Mesendoderm (in vitro differentiated cells): ENCODE measurements around the gene TSPAN5.

Experiments
- DNase-seq: peaks from one replicate; pipeline ENCODE4 v3.0.0; 2013
- H2AK5ac ChIP-seq: 2 replicates; pipeline ENCODE4 v1.6.1; 2013; ENCODE audit warnings: low read length, inconsistent platforms
- H2BK120ac ChIP-seq: 2 replicates; pipeline ENCODE4 v1.6.1; 2013; ENCODE audit warnings: low read depth, mild to moderate bottlenecking, low read length, moderate library complexity, mixed read lengths
- H2BK15ac ChIP-seq: replicated peaks from 2 replicates; pipeline ENCODE4 v1.6.1; 2013; ENCODE audit warnings: low read depth, mild to moderate bottlenecking, moderate library complexity
- H2BK5ac ChIP-seq: 2 replicates; pipeline ENCODE4 v1.6.1; 2013; ENCODE audit warnings: low read length, inconsistent platforms
- H3K18ac ChIP-seq: 2 replicates; pipeline ENCODE4 v1.6.1; 2013; ENCODE audit warnings: mild to moderate bottlenecking, low read length, mixed read lengths
- H3K23ac ChIP-seq: one replicate; pipeline ENCODE4 v1.6.1; 2013; ENCODE audit warnings: low read length
- H3K27ac ChIP-seq: 2 replicates; pipeline ENCODE4 v1.5.1; 2013; ENCODE audit warnings: low read depth, mild to moderate bottlenecking, inconsistent platforms, low read length, moderate library complexity
- H3K27me3 ChIP-seq: 2 replicates; pipeline ENCODE4 v1.6.1; 2013; ENCODE audit warnings: low read length, control low read depth, mild to moderate bottlenecking, inconsistent platforms; ENCODE audit not compliant: insufficient read depth, poor library complexity
- H3K36me3 ChIP-seq: 2 replicates; pipeline ENCODE4 v1.6.1; 2013; ENCODE audit warnings: low read length, inconsistent platforms; ENCODE audit not compliant: control insufficient read depth, insufficient read depth
- H3K4ac ChIP-seq: one replicate; pipeline ENCODE4 v1.6.1; 2013; ENCODE audit warnings: low read depth, mild to moderate bottlenecking, low read length, moderate library complexity
- H3K4me1 ChIP-seq: 2 replicates; pipeline ENCODE4 v1.6.1; 2013; ENCODE audit warnings: low read depth, low read length, inconsistent platforms; ENCODE audit not compliant: control insufficient read depth
- H3K4me2 ChIP-seq: 2 replicates; pipeline ENCODE4 v1.6.1; 2013; ENCODE audit warnings: low read length
- H3K4me3 ChIP-seq: 2 replicates; pipeline ENCODE4 v1.5.1; 2013; ENCODE audit warnings: mild to moderate bottlenecking, low read length
- H3K56ac ChIP-seq: one replicate; pipeline ENCODE4 v1.6.1; 2013; ENCODE audit warnings: low read length
- H3K79me1 ChIP-seq: 2 replicates; pipeline ENCODE4 v1.6.1; 2013; ENCODE audit warnings: low read length, inconsistent platforms
- H3K79me2 ChIP-seq: 2 replicates; pipeline ENCODE4 v1.6.1; 2013; ENCODE audit warnings: mild to moderate bottlenecking, low read length; ENCODE audit not compliant: control insufficient read depth, insufficient read depth
- H3K9ac ChIP-seq: 2 replicates; pipeline ENCODE4 v1.6.1; 2013; ENCODE audit warnings: low read length, inconsistent platforms
- H4K5ac ChIP-seq: one replicate; pipeline ENCODE4 v1.6.1; 2013; ENCODE audit warnings: low read length
- H4K8ac ChIP-seq: one replicate; pipeline ENCODE4 v1.6.1; 2013; ENCODE audit warnings: low read depth, mild to moderate bottlenecking, control low read depth, low read length, moderate library complexity
- WGBS: extraction: QIAGEN DNeasy Blood & Tissue Kit; methylation state at CpG from one replicate; pipeline ENCODE4 v1.1.7; 2013; ENCODE audit warnings: low lambda C conversion rate, missing lambda C conversion rate; ENCODE audit not compliant: insufficient coverage; ENCODE audit errors: extremely low coverage; 5-methylcytosine and 5-hydroxymethylcytosine counted together

Gene TSPAN5

GRCh38 chr4:98510340-98510739, 148.1 kb downstream of the TSPAN5 start:
- Histone ChIP-seq H3K4me3 (no peak overlapping the region), H3K27ac (no peak overlapping the region), H3K4me2 (no peak overlapping the region), H3K9ac (no peak overlapping the region), H3K4me1 (no peaks in the 10 kb centered on the region), H3K27me3 (no peaks in the 10 kb centered on the region), H3K36me3 (no peaks in the 10 kb centered on the region), H3K56ac (no peak overlapping the region), H4K5ac (no peak overlapping the region), H2BK15ac (no peak overlapping the region), H2BK120ac (no peak overlapping the region), H2AK5ac (no peak overlapping the region), H3K4ac (no peak overlapping the region), H3K23ac (no peak overlapping the region), H4K8ac (no peak overlapping the region), H3K79me2 (no peaks in the 10 kb centered on the region), H2BK5ac (no peak overlapping the region), H3K79me1 (no peaks in the 10 kb centered on the region), H3K18ac (no peak overlapping the region)
- DNase-seq = no peak
- WGBS = no CpG with 5 or more reads among the region's 2 CpGs

DNA sequence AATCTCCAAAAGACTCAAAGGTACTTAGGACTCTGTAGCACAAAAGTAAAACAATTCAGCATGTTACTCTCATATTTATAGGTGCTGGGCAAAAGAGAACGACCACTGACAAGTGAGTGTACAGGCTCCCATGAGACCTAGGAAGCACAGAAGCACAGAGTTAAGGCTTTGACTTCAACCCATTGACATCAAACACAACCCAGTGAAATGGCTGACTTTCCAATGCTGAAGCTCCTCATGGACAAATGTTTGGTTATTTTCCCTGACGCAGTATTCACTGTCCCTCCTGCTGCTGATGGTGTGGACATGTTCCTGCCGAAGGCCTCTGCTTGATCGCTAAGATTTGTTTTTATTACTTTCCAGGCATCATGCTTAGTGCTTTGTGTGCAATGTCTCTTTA, 148.7 kb downstream of the TSPAN5 start:
- Histone ChIP-seq H2BK15ac (no peak overlapping the region), H3K18ac (no peak overlapping the region), H3K56ac (no peak overlapping the region), H3K4me2 (no peak overlapping the region), H3K23ac (no peak overlapping the region), H3K4ac (no peak overlapping the region), H3K27ac (no peak overlapping the region), H3K9ac (no peak overlapping the region), H3K36me3 (no peaks in the 10 kb centered on the region), H3K4me3 (no peak overlapping the region), H3K79me1 (no peaks in the 10 kb centered on the region), H4K8ac (no peak overlapping the region), H3K79me2 (no peaks in the 10 kb centered on the region), H4K5ac (no peak overlapping the region), H2BK5ac (no peak overlapping the region), H2BK120ac (no peak overlapping the region), H3K27me3 (no peaks in the 10 kb centered on the region), H2AK5ac (no peak overlapping the region), H3K4me1 (no peaks in the 10 kb centered on the region)
- DNase-seq = no peak
- no CpG with 5 or more reads among the region's 4 CpGs for WGBS

DNA sequence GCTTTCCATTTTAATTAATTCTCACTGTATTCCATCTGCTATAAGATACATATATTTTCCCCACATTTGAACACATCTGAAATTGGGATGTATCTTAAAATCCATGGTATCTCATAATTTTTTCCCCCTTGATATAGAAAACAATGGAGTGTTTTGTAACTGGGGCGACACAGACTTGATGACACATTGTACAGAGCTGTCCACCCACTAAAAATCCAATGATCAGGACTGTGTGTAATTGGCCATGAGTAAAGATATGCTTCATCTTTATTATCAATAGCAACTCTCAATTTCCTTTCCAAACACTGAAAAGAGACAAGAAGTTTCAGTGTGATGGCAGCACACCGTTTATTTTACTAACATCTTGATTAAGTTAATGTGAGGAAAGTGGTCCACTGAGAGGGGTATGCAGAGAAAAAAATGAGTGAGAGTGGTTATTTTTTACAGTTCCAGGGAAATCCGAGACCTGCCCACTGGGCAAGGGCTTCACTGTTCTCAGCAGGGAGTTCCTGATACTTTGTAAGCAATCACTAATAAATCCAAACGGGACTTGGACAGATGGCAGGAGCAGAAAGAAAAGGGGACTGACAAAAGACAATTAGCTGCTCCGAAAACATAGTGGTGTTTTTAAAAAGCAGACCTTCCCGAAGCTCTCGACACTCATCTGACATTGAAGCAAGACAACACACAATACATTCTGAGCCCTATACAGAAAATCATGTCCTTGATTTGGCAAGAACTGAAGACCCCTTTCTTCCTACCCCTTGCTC, 149.4 kb downstream of the TSPAN5 start:
- Histone ChIP-seq H3K36me3 (no peaks in the 10 kb centered on the region), H3K4me1 (no peaks in the 10 kb centered on the region), H2BK15ac (no peak overlapping the region), H3K4ac (no peak overlapping the region), H3K27ac (no peak overlapping the region), H3K56ac (no peak overlapping the region), H3K27me3 (no peaks in the 10 kb centered on the region), H2BK120ac (no peak overlapping the region), H3K79me2 (no peaks in the 10 kb centered on the region), H3K79me1 (no peaks in the 10 kb centered on the region), H3K4me2 (no peak overlapping the region), H2AK5ac (no peak overlapping the region), H3K4me3 (no peak overlapping the region), H2BK5ac (no peak overlapping the region), H4K8ac (no peak overlapping the region), H4K5ac (no peak overlapping the region), H3K23ac (no peak overlapping the region), H3K9ac (no peak overlapping the region), H3K18ac (no peak overlapping the region)
- no CpG with 5 or more reads among the region's 7 CpGs for WGBS
- DNase-seq = no peak

DNA sequence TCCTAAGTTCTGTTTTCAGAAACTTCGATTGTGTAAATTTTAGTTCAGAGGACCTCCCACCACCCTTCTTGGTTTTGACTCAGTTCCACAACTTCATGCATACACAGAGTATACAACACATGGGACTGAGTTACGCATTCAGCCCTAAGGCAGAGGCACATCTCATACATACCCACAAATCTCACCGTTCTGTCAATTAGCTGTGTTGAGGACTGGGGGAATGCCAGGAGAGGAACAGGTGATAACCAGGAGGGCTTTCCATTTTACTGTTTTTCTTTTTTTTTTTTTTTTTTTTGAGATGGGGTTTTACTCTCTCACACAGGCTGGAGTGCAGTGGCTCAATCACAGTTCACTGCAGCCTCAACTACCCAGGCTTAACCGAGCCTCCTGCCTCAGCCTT, 150.2 kb downstream of the TSPAN5 start:
- WGBS = no CpG with 5 or more reads among the region's 4 CpGs
- H3K56ac ChIP-seq = no peak overlapping the region
- no peaks in the 10 kb centered on the region for H3K36me3 ChIP-seq

GRCh38 chr4:98507299-98507698, 151.1 kb downstream of the TSPAN5 start:
- Histone ChIP-seq H3K36me3 (no peaks in the 10 kb centered on the region), H2BK120ac (no peak overlapping the region), H3K56ac (no peak overlapping the region), H3K9ac (no peak overlapping the region), H2BK15ac (no peak overlapping the region), H3K4me3 (no peak overlapping the region), H3K4me1 (no peaks in the 10 kb centered on the region), H3K4ac (no peak overlapping the region), H4K8ac (no peak overlapping the region), H3K79me2 (no peaks in the 10 kb centered on the region), H2AK5ac (no peak overlapping the region), H2BK5ac (no peak overlapping the region), H3K79me1 (no peaks in the 10 kb centered on the region), H3K4me2 (no peak overlapping the region), H3K18ac (no peak overlapping the region), H3K23ac (no peak overlapping the region), H4K5ac (no peak overlapping the region), H3K27me3 (no peaks in the 10 kb centered on the region), H3K27ac (no peak overlapping the region)
- no CpG with 5 or more reads among the region's 3 CpGs for WGBS
- no peak for DNase-seq

More for the DNA sequence above, 150.2 kb downstream of the TSPAN5 start:
- Histone ChIP-seq H3K9ac (no peak overlapping the region), H3K23ac (no peak overlapping the region), H3K79me1 (no peaks in the 10 kb centered on the region), H3K27ac (no peak overlapping the region), H3K18ac (no peak overlapping the region), H3K79me2 (no peaks in the 10 kb centered on the region), H2BK120ac (no peak overlapping the region), H4K8ac (no peak overlapping the region), H2BK15ac (no peak overlapping the region), H3K4ac (no peak overlapping the region), H4K5ac (no peak overlapping the region), H3K27me3 (no peaks in the 10 kb centered on the region), H3K4me1 (no peaks in the 10 kb centered on the region), H3K4me2 (no peak overlapping the region), H3K4me3 (no peak overlapping the region), H2BK5ac (no peak overlapping the region), H2AK5ac (no peak overlapping the region)
- no peak for DNase-seq
